GM03348 (cell line): ENCODE data around the gene PPP1R12C.
A peak's percentile ranks its signal among the peaks of the same experiment; 100 is the strongest.

Experiments used
- DNase-seq: peaks from one replicate; pipeline ENCODE4 v3.0.0; 2012; ENCODE audit warnings: low spot score

PPP1R12C gene

DNA sequence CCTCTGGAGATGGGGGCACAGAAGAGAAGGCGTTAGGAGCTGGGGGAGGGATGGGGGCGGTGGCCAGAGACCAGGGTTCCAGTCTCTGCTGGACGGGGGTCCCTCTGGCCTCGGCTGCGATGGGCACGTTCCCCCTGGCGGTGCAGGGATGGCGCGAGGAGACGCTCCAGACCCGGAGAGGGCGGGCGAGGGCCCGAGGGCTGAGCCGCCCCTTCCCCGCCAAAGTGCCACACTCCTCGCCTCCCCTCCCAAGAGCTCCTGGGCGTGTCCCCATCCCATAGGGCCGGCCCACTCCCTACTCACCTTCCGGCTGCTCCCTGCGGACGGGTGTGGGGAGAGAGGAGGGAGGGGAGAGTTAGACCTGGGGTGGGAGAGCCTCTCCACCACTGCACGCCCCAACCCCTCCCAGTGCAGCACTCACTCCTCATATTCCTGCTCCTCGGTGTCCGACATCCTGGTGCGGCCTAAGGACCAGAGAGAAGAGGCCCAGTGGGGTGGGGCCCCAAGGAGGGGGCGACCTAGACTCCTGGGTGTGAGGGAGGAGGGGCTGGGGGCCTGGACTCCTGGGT, 29.4 kb upstream of the PPP1R12C start:
- no peak for DNase-seq

- peak; percentile 54 for DNase-seq
Observed at GRCh38 chr19:55146078-55146704, 28.8 kb upstream of the PPP1R12C start.

DNA sequence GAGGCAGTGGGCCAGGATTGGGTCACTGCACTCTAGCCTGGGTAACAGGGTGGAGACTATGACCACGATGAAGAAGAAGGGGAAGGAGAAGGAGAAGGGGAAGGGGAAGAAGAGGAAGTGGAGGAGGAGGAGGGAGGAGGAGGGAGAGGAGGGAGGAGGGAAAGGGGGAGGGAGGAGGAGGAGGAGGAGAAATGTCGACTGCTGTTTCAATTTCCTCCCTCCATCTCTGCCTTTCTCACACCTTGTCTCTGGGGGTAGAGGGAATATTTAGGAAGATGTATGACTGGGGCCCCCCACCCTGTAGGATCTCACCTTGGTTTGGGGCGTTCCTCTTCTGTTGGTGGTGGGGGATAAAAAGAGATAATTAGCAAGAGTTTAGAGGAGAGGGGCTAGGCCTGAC, 27.8 kb upstream of the PPP1R12C start:
- DNase-seq, result no peak

DNA sequence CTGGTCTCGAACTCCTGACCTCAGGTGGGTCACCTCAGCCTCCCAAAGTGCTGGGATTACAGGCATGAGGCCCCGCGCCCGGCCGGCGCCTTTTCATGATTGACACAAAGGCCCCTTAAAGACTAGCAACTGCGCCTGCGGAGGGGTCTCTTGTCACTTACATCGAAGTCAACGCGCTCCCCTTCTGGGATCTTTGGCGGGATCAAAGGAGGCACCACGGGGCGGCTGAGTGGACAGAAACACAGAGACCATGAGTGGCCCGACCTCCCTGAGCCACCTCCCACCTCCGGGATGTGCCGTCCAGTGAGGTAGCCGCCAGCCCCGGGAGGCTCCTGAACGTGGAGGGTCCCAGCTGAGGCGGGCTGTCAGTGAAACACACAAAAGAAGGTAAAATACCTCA, 24.3 kb upstream of the PPP1R12C start:
- no peak for DNase-seq

GRCh38 chr19:55137915-55138314, 20.5 kb upstream of the PPP1R12C start:
- no peak for DNase-seq

GRCh38 chr19:55136399-55137102, 19.1 kb upstream of the PPP1R12C start:
- no peak for DNase-seq

- no peak for DNase-seq
Observed at GRCh38 chr19:55134736-55135135, 17.3 kb upstream of the PPP1R12C start.

DNA sequence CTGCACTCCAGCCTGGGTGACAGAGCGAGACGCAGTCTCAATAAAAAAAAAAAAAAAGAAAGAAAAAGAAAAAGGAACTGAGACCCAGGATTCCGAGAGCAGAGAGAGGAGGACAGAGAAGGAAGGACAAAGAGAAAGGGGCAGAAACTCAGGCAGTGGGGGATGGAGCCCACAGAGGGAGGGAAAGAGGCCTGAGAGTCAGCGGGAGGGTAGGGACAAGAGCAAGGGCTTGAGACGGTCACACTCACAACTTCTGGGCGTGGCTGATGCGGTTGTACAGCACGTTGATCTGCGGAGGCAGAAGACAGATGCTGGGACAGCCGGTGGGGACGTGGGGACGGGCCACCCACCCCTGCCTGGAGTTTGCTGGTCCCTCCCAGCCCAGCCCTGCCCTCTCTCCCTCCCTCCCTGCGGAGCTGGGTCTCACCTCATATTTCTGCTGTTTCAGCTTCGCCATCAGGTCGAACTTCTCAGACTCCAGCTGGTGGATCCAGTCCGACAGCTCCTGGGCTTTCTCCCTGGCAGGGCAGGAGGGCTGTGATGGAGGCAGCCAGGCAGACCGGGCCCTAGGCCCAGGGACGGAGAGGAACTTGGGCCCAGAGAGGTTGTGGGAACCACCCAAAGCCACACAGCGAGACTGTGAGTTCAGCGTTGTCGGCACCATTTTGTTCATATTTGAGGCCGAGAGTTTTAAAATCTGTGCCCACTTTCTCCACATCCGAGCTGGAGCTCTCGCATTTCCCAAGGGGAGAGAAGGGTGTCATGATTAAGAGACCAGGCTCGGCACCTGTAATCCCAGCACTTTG, 16.4 kb upstream of the PPP1R12C start:
- no peak for DNase-seq

DNA sequence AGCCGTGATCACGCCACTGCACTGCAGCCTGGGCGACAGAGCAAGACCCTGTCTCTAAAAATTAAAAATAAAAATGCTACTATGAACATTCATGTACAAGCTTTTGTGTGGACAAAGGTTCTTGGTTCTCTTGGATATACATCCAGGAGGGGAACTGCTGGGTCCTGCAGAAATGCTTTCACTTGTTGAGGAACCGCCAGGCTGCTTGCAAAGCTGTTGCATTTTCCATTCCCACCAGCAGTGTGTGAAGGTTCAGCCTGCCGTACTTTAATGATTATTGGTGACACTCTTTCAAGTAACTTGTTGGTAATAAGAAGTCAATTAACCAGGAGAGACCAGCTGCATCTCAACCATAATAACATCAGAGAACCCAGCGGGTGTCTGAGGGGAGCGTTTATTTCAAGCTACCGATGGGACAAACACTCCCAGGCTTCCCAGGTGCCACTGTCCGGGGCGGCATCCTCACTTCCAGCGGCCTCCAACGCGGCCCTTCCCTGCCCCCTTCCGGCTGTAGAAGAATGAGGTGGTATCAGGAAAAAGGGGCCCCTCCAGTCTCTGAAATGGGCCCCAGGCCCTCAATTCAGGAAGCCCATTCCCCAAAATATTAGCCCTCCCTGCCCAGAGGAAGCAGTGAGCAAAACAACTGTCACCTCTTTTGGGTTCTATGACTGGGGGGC, 15.2 kb upstream of the PPP1R12C start:
- no peak for DNase-seq

DNA sequence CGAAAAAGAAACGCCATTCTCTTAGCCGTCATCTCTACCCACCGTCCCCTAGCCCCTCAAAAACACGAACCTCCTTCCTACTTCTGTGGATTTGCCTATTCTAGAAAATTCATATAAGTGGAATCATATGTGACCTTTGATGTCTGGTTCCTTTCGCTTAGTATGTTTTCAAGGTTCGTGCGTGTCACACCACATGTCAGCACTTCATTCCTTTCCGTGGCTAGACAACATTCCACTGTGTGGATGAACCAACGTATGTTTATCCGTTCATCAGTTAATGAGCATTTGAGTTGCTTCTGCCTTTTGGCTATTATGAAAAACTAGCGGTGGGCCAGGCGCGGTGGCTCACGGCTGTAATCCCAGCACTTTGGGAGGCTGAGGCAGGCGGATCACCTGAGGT, 14.0 kb upstream of the PPP1R12C start:
- DNase-seq, result no peak

GRCh38 chr19:55119053-55119452, 1.6 kb upstream of the PPP1R12C start:
- DNase-seq, result no peak

GRCh38 chr19:55118401-55118991, 1.1 kb upstream of the PPP1R12C start:
- DNase-seq, result peak; percentile 45

DNA sequence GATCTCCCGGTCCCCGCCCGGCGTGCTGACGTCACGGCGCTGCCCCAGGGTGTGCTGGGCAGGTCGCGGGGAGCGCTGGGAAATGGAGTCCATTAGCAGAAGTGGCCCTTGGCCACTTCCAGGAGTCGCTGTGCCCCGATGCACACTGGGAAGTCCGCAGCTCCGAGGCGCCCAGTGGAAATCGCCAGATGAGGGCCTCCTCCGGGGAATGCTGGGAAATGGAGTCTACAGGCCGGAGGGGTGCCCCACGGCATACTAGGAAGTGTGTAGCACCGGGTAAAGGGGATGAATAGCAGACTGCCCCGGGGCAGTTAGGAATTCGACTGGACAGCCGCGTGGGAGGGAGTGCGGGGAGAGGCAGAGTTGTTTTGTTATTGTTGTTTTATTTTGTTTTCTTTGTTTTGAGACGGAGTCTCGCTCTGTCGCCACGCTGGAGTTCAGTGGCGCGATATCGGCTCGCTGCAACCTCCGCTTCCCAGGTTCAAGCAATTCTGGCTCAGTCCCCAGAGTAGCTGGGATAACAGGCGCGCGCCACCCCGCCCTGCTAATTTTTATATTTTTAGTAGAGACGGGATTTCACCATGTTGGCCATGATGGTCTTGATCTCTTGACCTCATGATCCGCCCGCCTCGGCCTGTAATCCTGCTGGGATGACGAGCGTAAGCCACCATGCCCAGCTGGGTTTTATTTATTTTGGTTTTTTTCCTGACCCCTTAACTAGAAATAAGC, 390 bp upstream of the PPP1R12C start:
- peak; percentile 99 for DNase-seq

GRCh38 chr19:55116232-55116858, 1.1 kb downstream of the PPP1R12C start:
- peak; percentile 91 for DNase-seq

GRCh38 chr19:55115446-55116065, 1.9 kb downstream of the PPP1R12C start:
- peak; percentile 44 for DNase-seq

GRCh38 chr19:55114566-55115145, 2.8 kb downstream of the PPP1R12C start:
- no peak for DNase-seq

DNA sequence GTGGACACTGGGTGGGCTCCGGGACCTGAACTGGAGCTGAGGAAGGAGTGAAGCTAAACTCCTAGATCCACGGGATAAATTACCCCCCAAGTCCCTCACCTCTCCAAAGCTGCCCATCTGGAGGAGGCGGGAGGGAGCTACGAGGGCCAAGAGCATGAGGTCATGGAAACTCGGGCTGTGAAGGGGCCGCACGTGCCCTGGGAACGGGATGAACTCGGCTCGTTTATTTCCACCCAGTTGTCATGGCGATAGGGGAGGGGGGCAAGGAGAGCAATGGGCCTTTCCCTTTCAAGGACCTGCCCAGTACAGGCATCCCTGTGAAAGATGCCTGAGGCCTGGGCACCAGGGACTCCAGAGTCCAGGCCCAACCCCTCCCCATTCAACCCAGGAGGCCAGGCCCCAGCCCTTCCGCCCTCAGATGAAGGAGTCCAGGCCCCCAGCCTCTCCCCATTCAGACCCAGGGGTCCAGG, 3.8 kb downstream of the PPP1R12C start:
- DNase-seq, result peak; percentile 86

DNA sequence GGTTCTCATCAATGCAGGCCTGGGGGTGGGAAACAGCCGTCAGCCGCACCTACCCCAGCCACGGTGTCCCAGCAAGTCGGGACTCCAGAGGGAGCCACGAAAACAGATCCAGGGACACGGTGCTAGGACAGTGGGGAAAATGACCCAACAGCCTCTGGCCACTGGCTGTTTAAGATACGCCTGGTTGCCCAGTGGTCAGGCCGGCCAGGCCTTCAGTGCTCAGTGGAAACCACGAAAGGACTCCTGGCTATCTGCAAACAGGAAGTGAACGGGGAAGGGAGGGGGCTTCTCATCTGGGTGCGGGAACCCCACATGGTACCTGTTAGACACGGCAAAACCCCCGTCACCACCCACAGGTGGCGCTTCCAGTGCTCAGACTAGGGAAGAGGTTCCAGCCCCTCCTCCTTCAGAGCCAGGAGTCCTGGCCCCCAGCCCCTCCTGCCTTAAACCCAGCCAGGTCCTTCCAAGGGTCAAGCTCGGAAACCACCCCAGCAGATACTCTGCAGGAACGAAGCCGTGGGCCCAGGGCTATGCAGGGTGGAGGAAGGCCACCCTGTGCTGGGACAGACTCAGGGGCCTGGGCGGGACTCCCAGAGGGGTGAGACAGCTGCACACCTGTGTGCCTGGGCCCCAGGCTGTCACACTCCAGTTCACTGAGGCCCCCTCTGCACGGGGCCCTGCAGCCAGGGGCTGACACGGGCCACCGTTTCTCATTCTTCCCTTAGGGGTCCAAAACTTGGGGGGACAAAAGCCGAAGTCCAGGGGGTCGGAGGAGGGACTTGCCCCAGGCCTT, 4.5 kb downstream of the PPP1R12C start:
- DNase-seq, result no peak
